IMR-90 (cell line): ENCODE results near the gene SPPL2A. TPM values are rescaled to one million over a fixed set of nuclear protein-coding genes. Genes with fewer than 3 reads are reported as not detected.

Experiments
- ATAC-seq: fragments of 200-7000 bp; cut with Tn5 transposase; 2 replicates; pipeline ENCODE4 v1.9.1; 2020; ENCODE audit warnings: low read depth, mild to moderate bottlenecking, moderate library complexity
- BruUV-seq: library from RNA; stranded (reverse); fragments of 400-500 nt; replicated peaks from 2 replicates; lab custom pipeline; 2021; lab: Mats Ljungman, UMichigan
- CTCF ChIA-PET: fragments of 300-600 bp; formaldehyde crosslinking; extraction: SDS; loops from one replicate; lab custom pipeline; 2021; ENCODE audit warnings: antibody characterized with exemption; lab: Yijun Ruan, JAX
- POLR2A ChIA-PET: fragments of 300-600 bp; sonication (Branson Sonifier 250); formaldehyde crosslinking; loops from one replicate; lab custom pipeline; 2022; ENCODE audit warnings: antibody characterized with exemption; ENCODE audit not compliant: unreplicated experiment; lab: Charles Lee
- DNase-seq: peaks from one replicate; pipeline ENCODE4 v3.0.0; 2013
- H2AFZ ChIP-seq: replicated peaks from 2 replicates; pipeline ENCODE3; 2013; ENCODE audit warnings: low read length, mild to moderate bottlenecking; ENCODE audit not compliant: poor library complexity
- H2AK5ac ChIP-seq: 2 replicates; pipeline ENCODE4 v1.6.1; 2013; ENCODE audit warnings: low read depth, low read length, inconsistent platforms
- H2AK9ac ChIP-seq: replicated peaks from 2 replicates; pipeline ENCODE3; 2013; ENCODE audit warnings: mild to moderate bottlenecking, low read depth, low read length, moderate library complexity; ENCODE audit not compliant: poor library complexity
- H2BK120ac ChIP-seq: 2 replicates; pipeline ENCODE4 v1.6.1; 2013; ENCODE audit warnings: low read depth, low read length, inconsistent platforms
- H2BK15ac ChIP-seq: 3 replicates; pipeline ENCODE4 v1.6.1; 2013; ENCODE audit warnings: low read depth, low read length, inconsistent platforms
- H2BK20ac ChIP-seq: 2 replicates; pipeline ENCODE4 v1.6.1; 2013; ENCODE audit warnings: low read depth, mild to moderate bottlenecking, inconsistent platforms, low read length, moderate library complexity
- H2BK5ac ChIP-seq: 2 replicates; pipeline ENCODE4 v1.6.1; 2013; ENCODE audit warnings: mild to moderate bottlenecking, low read depth, low read length, inconsistent platforms; ENCODE audit not compliant: poor library complexity, severe bottlenecking
- H3K14ac ChIP-seq: replicated peaks from 2 replicates; pipeline ENCODE4 v1.6.1; 2013; ENCODE audit warnings: low read depth, low read length, inconsistent platforms
- H3K18ac ChIP-seq: 2 replicates; pipeline ENCODE4 v1.6.1; 2013; ENCODE audit warnings: low read depth, low read length, control low read depth
- H3K23ac ChIP-seq: 2 replicates; pipeline ENCODE4 v1.6.1; 2013; ENCODE audit warnings: low read depth, low read length, inconsistent platforms
- H3K27ac ChIP-seq: 2 replicates; pipeline ENCODE4 v1.5.1; 2013; ENCODE audit warnings: mild to moderate bottlenecking, control low read depth, low read length; ENCODE audit not compliant: insufficient read depth
- H3K27me3 ChIP-seq: 2 replicates; pipeline ENCODE4 v1.6.1; 2013; ENCODE audit warnings: low read length; ENCODE audit not compliant: control insufficient read depth, insufficient read depth
- H3K36me3 ChIP-seq: 2 replicates; pipeline ENCODE4 v1.6.1; 2013; ENCODE audit warnings: low read length, mixed read lengths; ENCODE audit not compliant: control insufficient read depth, insufficient read depth
- H3K4ac ChIP-seq: 2 replicates; pipeline ENCODE4 v1.6.1; 2013; ENCODE audit warnings: low read depth, low read length, inconsistent platforms
- H3K4me1 ChIP-seq: 2 replicates; pipeline ENCODE4 v1.6.1; 2013; ENCODE audit warnings: low read length, mixed read lengths; ENCODE audit not compliant: control insufficient read depth, insufficient read depth
- H3K4me2 ChIP-seq: 2 replicates; pipeline ENCODE4 v1.6.1; 2013; ENCODE audit warnings: low read depth, mild to moderate bottlenecking, control low read depth, low read length, moderate library complexity
- H3K4me3 ChIP-seq: 2 replicates; pipeline ENCODE4 v1.5.1; 2013; ENCODE audit warnings: low read depth, mild to moderate bottlenecking, control low read depth, low read length, moderate library complexity; ENCODE audit not compliant: insufficient read depth
- H3K56ac ChIP-seq: 2 replicates; pipeline ENCODE4 v1.6.1; 2013; ENCODE audit warnings: low read length, inconsistent platforms; ENCODE audit not compliant: insufficient read depth; ENCODE audit errors: extremely low read depth
- H3K79me1 ChIP-seq, 2 experiments: 2 replicates each; pipeline ENCODE4 v1.6.1; 2013; ENCODE audit warnings: low read length in 2 of 2, inconsistent platforms in 1 of 2, low read depth in 1 of 2
- H3K9ac ChIP-seq: 2 replicates; pipeline ENCODE4 v1.6.1; 2013; ENCODE audit warnings: low read depth, low read length, control low read depth
- H3K9me1 ChIP-seq: 2 replicates; pipeline ENCODE4 v1.6.1; 2013; ENCODE audit warnings: low read length, inconsistent platforms; ENCODE audit not compliant: insufficient read depth
- H3K9me3 ChIP-seq: 2 replicates; pipeline ENCODE4 v1.6.1; 2013; ENCODE audit warnings: low read length; ENCODE audit not compliant: control insufficient read depth, insufficient read depth
- H4K20me1 ChIP-seq: 2 replicates; pipeline ENCODE4 v1.6.1; 2013; ENCODE audit warnings: low read length, inconsistent platforms; ENCODE audit not compliant: insufficient read depth
- H4K5ac ChIP-seq: 2 replicates; pipeline ENCODE4 v1.6.1; 2013; ENCODE audit warnings: mild to moderate bottlenecking, low read depth, low read length, control low read depth
- H4K8ac ChIP-seq, 2 experiments: 2 replicates each; pipeline ENCODE4 v1.6.1; 2013; ENCODE audit warnings: low read depth in 2 of 2, low read length in 2 of 2, control low read depth in 1 of 2, inconsistent platforms in 1 of 2
- H4K91ac ChIP-seq: 2 replicates; pipeline ENCODE4 v1.6.1; 2013; ENCODE audit warnings: low read depth, low read length, inconsistent platforms; ENCODE audit not compliant: insufficient read depth
- BHLHE40 ChIP-seq: fragments of 150-350 bp; IDR thresholded peaks from 2 replicates; pipeline ENCODE4 v1.6.1; 2016; ENCODE audit warnings: mild to moderate bottlenecking, low read depth, low read length
- CEBPB ChIP-seq: IDR thresholded peaks from 2 replicates; pipeline ENCODE4 v1.6.1; 2012; ENCODE audit warnings: low read depth, low read length, improper control_type of control experiment
- CHD1 ChIP-seq: IDR thresholded peaks from 2 replicates; pipeline ENCODE4 v1.6.1; 2012; ENCODE audit warnings: low read depth, low read length, improper control_type of control experiment
- FOS ChIP-seq: fragments of 150-350 bp; IDR thresholded peaks from 2 replicates; pipeline ENCODE4 v1.6.1; 2016; ENCODE audit warnings: low read depth, low read length
- MAFK ChIP-seq: IDR thresholded peaks from 2 replicates; pipeline ENCODE4 v1.6.1; 2012; ENCODE audit warnings: low read depth, low read length, improper control_type of control experiment
- MAZ ChIP-seq: IDR thresholded peaks from 2 replicates; pipeline ENCODE4 v1.6.1; 2012; ENCODE audit warnings: low read depth, mild to moderate bottlenecking, low read length, improper control_type of control experiment, moderate library complexity, borderline replicate concordance
- MXI1 ChIP-seq: IDR thresholded peaks from 2 replicates; pipeline ENCODE4 v1.6.1; 2012; ENCODE audit warnings: low read depth, mild to moderate bottlenecking, low read length, moderate library complexity, borderline replicate concordance
- NFE2L2 ChIP-seq: fragments of 150-350 bp; IDR thresholded peaks from 2 replicates; pipeline ENCODE4 v1.6.1; 2016; ENCODE audit warnings: low read depth, mild to moderate bottlenecking, low read length
- POLR2A ChIP-seq: IDR thresholded peaks from 2 replicates; pipeline ENCODE4 v1.6.1; 2012; ENCODE audit warnings: mild to moderate bottlenecking, low read depth, low read length
- RAD21 ChIP-seq: IDR thresholded peaks from 2 replicates; pipeline ENCODE4 v1.6.1; 2012; ENCODE audit warnings: low read length, improper control_type of control experiment
- RCOR1 ChIP-seq: IDR thresholded peaks from 2 replicates; pipeline ENCODE4 v1.6.1; 2012; ENCODE audit warnings: mild to moderate bottlenecking, low read length, improper control_type of control experiment; ENCODE audit not compliant: insufficient replicate concordance
- RFX5 ChIP-seq: IDR thresholded peaks from 2 replicates; pipeline ENCODE4 v1.8.0; 2012; ENCODE audit warnings: low read depth, mild to moderate bottlenecking, low read length, moderate library complexity
- SMC3 ChIP-seq: fragments of 150-350 bp; IDR thresholded peaks from 2 replicates; pipeline ENCODE4 v1.6.1; 2016; ENCODE audit warnings: low read depth, mild to moderate bottlenecking, antibody characterized with exemption, low read length, moderate library complexity
- WGBS, 2 experiments: methylation state at CpG; one replicate each; pipeline versions ENCODE4 v1.1.5 to v1.1.7; 2013; ENCODE audit warnings: missing lambda C conversion rate in 2 of 2; ENCODE audit not compliant: insufficient read length in 1 of 2; ENCODE audit errors: extremely low coverage in 2 of 2; 5-methylcytosine and 5-hydroxymethylcytosine counted together
- dilution Hi-C: fragments of 300-500 bp; cut with HindIII; formaldehyde crosslinking; loops from one replicate; pipeline ENCODE4 v1.14.3; 2018; ENCODE audit warnings: low sequenced_read_pairs; ENCODE audit not compliant: unreplicated experiment
- in situ Hi-C: fragments of 300-500 bp; cut with MboI; formaldehyde crosslinking; loops from 3 replicates; pipeline ENCODE4 v1.14.3; 2019; ENCODE audit warnings: low sequenced_read_pairs, inconsistent platforms, mixed read lengths
- intact Hi-C: fragments of 100-400 bp; cut with micrococcal nuclease; formaldehyde crosslinking; loops from 2 replicates; pipeline ENCODE4 v1.10.0; 2022
- polyA plus RNA-seq, 3 experiments: library from polyadenylated mRNA; depleted of rRNA; stranded (reverse); fragments of >200 nt; gene quantifications; 2 replicates each; pipeline ENCODE4 v1.2.3, GENCODE V29; 2012; ENCODE audit warnings: low replicate concordance in 1 of 3
- total RNA-seq: library from RNA; depleted of rRNA; stranded (reverse); fragments of >200 nt; gene quantifications from 2 replicates; pipeline ENCODE4 v1.2.3, GENCODE V29; 2012
- TF ChIP-seq, protein P1 (sequence below): fragments of 150-350 bp; IDR thresholded peaks from 2 replicates; pipeline ENCODE4 v1.6.1; 2017; ENCODE audit warnings: mild to moderate bottlenecking, antibody characterized with exemption, low read length, low read depth
- TF ChIP-seq, protein P2 (sequence below): conservative IDR thresholded peaks from 2 replicates; pipeline ENCODE4 v1.5.1; 2012; ENCODE audit warnings: mild to moderate bottlenecking, low read depth, low read length, improper control_type of control experiment
- TF ChIP-seq, protein P3 (sequence below): fragments of 150-350 bp; IDR thresholded peaks from 2 replicates; pipeline ENCODE4 v1.6.1; 2016; ENCODE audit warnings: low read depth, mild to moderate bottlenecking, low read length, moderate library complexity, borderline replicate concordance

SPPL2A gene
- total and polyA plus RNA-seq, 2 of the 4 experiments (the other 2 are of a cell fraction) = 29.2 to 53.8 TPM

DNA sequence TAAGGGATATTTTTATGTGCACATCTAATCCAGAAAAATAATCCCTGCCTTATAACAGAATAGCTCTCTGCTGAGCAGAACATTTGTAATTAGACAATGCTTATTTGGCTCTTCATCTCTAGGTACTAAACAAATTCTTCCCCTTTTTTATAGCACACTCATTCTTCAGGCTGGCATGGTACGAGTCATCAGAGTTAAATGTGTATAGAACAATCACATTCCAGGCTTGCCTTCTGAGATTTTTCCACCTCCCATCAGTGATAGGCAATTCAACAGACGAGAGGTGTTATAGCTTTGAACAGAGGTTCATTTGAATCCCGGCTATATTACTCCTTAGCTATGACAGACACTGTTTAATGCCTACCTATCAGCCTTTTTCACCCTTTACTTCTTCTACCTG is 21.4 kb upstream of the SPPL2A start:
- H3K9me1 ChIP-seq = no peaks in the 10 kb centered on the region
- H2AFZ ChIP-seq = no peak overlapping the region
- DNase-seq = no peak
- no peak overlapping the region for H3K23ac ChIP-seq
- no peak overlapping the region for H2AK5ac ChIP-seq
- no peak overlapping the region for H4K91ac ChIP-seq
- H3K14ac ChIP-seq = no peak overlapping the region
- no peaks in the 10 kb centered on the region for H4K20me1 ChIP-seq
- ATAC-seq = no peak
- CTCF ChIA-PET = interaction anchor here (0.6 to 1.0 kb wide), 3 partner anchors 10 to 62 kb away, joined by 3 to 6 read pairs (median 5); no protein-coding TSS in a partner anchor
- no peak overlapping the region for H2AK9ac ChIP-seq
- no peak overlapping the region for H2BK5ac ChIP-seq
- no CpG with 5 or more reads among the region's 3 CpGs for WGBS, 2 experiments
- H3K9ac ChIP-seq = no peak overlapping the region
- H3K4me1 ChIP-seq = peaks cover 2% of the 10 kb centered on the region
- no peak overlapping the region for H4K8ac ChIP-seq
- H3K4me3 ChIP-seq = no peak overlapping the region
- no peak for TF ChIP-seq NFE2L2
- no peak for TF ChIP-seq MAFK
- TF ChIP-seq RCOR1 = no peak
- no peak for TF ChIP-seq BHLHE40
- TF ChIP-seq RAD21 = no peak
- TF ChIP-seq CEBPB = no peak
- TF ChIP-seq POLR2A = no peak
- TF ChIP-seq MXI1 = no peak
- TF ChIP-seq SMC3 = no peak
- no peak for TF ChIP-seq CHD1
- no peak for TF ChIP-seq MAZ
- no peak for TF ChIP-seq FOS
- TF ChIP-seq, protein P1, sequence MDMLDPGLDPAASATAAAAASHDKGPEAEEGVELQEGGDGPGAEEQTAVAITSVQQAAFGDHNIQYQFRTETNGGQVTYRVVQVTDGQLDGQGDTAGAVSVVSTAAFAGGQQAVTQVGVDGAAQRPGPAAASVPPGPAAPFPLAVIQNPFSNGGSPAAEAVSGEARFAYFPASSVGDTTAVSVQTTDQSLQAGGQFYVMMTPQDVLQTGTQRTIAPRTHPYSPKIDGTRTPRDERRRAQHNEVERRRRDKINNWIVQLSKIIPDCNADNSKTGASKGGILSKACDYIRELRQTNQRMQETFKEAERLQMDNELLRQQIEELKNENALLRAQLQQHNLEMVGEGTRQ = no peak
- TF ChIP-seq, protein P2, sequence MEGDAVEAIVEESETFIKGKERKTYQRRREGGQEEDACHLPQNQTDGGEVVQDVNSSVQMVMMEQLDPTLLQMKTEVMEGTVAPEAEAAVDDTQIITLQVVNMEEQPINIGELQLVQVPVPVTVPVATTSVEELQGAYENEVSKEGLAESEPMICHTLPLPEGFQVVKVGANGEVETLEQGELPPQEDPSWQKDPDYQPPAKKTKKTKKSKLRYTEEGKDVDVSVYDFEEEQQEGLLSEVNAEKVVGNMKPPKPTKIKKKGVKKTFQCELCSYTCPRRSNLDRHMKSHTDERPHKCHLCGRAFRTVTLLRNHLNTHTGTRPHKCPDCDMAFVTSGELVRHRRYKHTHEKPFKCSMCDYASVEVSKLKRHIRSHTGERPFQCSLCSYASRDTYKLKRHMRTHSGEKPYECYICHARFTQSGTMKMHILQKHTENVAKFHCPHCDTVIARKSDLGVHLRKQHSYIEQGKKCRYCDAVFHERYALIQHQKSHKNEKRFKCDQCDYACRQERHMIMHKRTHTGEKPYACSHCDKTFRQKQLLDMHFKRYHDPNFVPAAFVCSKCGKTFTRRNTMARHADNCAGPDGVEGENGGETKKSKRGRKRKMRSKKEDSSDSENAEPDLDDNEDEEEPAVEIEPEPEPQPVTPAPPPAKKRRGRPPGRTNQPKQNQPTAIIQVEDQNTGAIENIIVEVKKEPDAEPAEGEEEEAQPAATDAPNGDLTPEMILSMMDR = no peak
- TF ChIP-seq, protein P3, sequence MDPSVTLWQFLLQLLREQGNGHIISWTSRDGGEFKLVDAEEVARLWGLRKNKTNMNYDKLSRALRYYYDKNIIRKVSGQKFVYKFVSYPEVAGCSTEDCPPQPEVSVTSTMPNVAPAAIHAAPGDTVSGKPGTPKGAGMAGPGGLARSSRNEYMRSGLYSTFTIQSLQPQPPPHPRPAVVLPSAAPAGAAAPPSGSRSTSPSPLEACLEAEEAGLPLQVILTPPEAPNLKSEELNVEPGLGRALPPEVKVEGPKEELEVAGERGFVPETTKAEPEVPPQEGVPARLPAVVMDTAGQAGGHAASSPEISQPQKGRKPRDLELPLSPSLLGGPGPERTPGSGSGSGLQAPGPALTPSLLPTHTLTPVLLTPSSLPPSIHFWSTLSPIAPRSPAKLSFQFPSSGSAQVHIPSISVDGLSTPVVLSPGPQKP = no peak
- no peak for TF ChIP-seq RFX5
- no peak overlapping the region for H3K56ac ChIP-seq
- H2BK120ac ChIP-seq = no peak overlapping the region
- intact Hi-C loops (no loop called here), dilution Hi-C loops (no loop called here), in situ Hi-C loops (no loop called here)
- no peaks in the 10 kb centered on the region for H3K36me3 ChIP-seq
- H4K5ac ChIP-seq = no peak overlapping the region
- BruUV-seq = no TSS peak
- H2BK15ac ChIP-seq = no peak overlapping the region
- H3K27me3 ChIP-seq = 0 out of 2 replicates have a peak, but pooled peaks cover 1% of the 10 kb centered on the region
- no peak overlapping the region for H2BK20ac ChIP-seq
- no peaks in the 10 kb centered on the region for H3K9me3 ChIP-seq
- H3K79me1 ChIP-seq = no peaks in the 10 kb centered on the region
- no peak overlapping the region for H3K4me2 ChIP-seq
- POLR2A ChIA-PET = interaction anchor here (0.5 kb wide), 1 partner anchor 63 kb away, joined by 5 read pairs; no protein-coding TSS in a partner anchor
- H3K18ac ChIP-seq = no peak overlapping the region
- no peak overlapping the region for H3K27ac ChIP-seq
- no peak overlapping the region for H3K4ac ChIP-seq
